Measurements from ENCODE around the gene DTX1. TPM values are rescaled to one million over a fixed set of nuclear protein-coding genes. Genes with fewer than 3 reads are reported as not detected.

Gene DTX1
- total RNA-seq, 4 donors from 2014 or later, result 0.49 to 1.1 (median 0.77) TPM

DNA sequence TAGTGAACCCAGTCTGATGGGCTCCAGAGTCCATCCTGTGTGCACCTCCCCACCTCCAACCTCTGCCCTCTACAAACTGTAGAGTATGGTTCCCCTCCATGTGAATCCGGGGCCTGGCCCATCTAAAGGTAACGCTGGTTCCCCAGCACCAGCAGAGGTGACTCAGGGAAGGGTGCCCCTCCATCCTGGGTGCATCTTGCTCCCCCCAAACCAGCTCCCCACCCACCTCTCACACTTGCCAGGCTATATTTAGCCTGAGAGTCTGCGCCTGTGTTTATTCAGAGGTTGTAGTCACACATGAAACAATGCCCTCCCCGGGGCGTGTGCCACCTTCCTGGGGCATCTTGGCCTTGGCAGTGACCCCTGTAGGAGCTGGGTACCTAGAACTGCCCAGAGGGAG is 52.8 kb downstream of the DTX1 start:
- DNase-seq, result no peak
- H3K4me1 ChIP-seq, result no peaks in the 10 kb centered on the region
- no peaks in the 10 kb centered on the region for H3K9me3 ChIP-seq
- no peak for ATAC-seq
- intact Hi-C loops (cut with DNase I; ENCODE audit: low total_unique reads) (no loop called here), in situ Hi-C loops (cut with MboI; ENCODE audit: low sequenced_read_pairs in 4 of 4) (no loop called here)
- no peak overlapping the region for H3K4me3 ChIP-seq
- no peaks in the 10 kb centered on the region for H3K36me3 ChIP-seq
- H3K27me3 ChIP-seq, result peaks cover 0 to 3% (median 0%) of the 10 kb centered on the region in 3 donors
- no peak overlapping the region for H3K27ac ChIP-seq
- TF ChIP-seq POLR2A (IDR thresholded peaks at IDR 0.05), result no peak
- TF ChIP-seq, protein P1, sequence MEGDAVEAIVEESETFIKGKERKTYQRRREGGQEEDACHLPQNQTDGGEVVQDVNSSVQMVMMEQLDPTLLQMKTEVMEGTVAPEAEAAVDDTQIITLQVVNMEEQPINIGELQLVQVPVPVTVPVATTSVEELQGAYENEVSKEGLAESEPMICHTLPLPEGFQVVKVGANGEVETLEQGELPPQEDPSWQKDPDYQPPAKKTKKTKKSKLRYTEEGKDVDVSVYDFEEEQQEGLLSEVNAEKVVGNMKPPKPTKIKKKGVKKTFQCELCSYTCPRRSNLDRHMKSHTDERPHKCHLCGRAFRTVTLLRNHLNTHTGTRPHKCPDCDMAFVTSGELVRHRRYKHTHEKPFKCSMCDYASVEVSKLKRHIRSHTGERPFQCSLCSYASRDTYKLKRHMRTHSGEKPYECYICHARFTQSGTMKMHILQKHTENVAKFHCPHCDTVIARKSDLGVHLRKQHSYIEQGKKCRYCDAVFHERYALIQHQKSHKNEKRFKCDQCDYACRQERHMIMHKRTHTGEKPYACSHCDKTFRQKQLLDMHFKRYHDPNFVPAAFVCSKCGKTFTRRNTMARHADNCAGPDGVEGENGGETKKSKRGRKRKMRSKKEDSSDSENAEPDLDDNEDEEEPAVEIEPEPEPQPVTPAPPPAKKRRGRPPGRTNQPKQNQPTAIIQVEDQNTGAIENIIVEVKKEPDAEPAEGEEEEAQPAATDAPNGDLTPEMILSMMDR (IDR thresholded peaks at IDR 0.05 in 4 of 5, conservative IDR thresholded peaks at IDR 0.05 in 1 of 5), result no peak

DNA sequence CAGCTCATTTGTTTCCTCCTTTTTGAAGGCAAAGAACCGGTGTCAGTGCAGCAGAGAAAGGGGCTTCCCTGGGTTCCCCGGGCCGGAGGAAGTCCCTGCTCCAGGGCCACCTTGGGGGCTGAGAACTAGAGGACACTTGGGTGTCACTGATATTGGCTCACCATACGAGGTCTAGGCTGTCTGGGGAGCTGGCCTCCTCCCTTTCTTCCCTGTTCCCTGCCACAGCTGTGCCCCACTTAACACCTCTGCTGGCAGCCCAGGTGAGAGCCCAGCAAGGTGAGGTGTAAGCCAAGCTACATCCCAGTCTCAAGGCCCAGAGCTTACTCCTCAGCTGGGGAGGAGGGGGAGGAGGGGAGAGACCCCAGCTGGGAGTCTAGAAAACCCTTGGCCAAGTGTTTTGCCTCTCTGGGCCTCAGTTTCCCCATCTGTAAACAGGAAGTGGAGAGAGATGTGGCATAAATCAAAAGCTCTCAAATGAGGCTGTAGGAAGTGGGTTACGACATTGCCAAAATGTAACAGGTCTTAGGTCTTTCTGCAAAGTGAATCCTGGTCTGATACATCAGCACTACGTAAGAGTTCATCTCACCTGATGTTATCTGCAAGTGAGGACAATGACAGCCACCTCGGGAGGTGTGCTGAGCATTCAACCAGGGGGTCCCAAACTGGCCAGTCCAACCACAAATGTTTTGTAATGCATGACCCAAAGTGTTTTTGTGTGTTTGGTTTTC is 53.5 kb downstream of the DTX1 start:
- Histone ChIP-seq H3K4me3 (no peak overlapping the region), H3K27ac (no peak overlapping the region), H3K9me3 (no peaks in the 10 kb centered on the region), H3K36me3 (no peaks in the 10 kb centered on the region), H3K4me1 (no peaks in the 10 kb centered on the region), H3K27me3 (peaks cover 0 to 3% (median 0%) of the 10 kb centered on the region in 3 donors)
- no peak for ATAC-seq
- intact Hi-C loops (cut with DNase I; ENCODE audit: low total_unique reads), result no loop called here
- in situ Hi-C loops (cut with MboI; ENCODE audit: low sequenced_read_pairs in 4 of 4), result no loop called here
- TF ChIP-seq, protein P1 (IDR thresholded peaks at IDR 0.05 in 4 of 5, conservative IDR thresholded peaks at IDR 0.05 in 1 of 5), result no peak
- no peak for TF ChIP-seq POLR2A (IDR thresholded peaks at IDR 0.05)
- DNase-seq, result no peak

DNA sequence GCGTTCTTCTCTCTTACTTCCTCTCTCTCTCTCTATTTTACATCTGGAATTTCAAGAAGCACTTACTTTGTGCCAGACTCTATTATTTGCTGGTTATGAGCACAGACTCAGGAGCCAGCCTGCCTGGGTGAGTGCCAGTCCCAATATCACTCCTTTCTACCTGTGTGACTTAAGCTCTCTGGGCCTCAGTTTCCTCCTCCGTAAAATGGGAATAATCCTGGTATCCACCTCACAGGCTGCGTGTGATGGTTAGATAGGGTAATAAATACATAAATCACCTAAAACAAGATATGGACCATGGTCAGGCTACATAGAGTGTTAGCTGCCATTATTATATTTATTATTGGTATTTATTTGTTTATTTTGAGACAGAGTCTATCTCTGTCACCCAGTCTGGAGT is 54.7 kb downstream of the DTX1 start:
- in situ Hi-C loops (cut with MboI; ENCODE audit: low sequenced_read_pairs in 4 of 4) (no loop called here), intact Hi-C loops (cut with DNase I; ENCODE audit: low total_unique reads) (no loop called here)
- H3K36me3 ChIP-seq, result no peaks in the 10 kb centered on the region
- ATAC-seq, result no peak
- peaks cover 0 to 3% (median 0%) of the 10 kb centered on the region in 3 donors for H3K27me3 ChIP-seq
- H3K4me3 ChIP-seq, result no peak overlapping the region
- no peaks in the 10 kb centered on the region for H3K4me1 ChIP-seq
- no peaks in the 10 kb centered on the region for H3K9me3 ChIP-seq
- no peak for DNase-seq
- no peak overlapping the region for H3K27ac ChIP-seq
- TF ChIP-seq POLR2A (IDR thresholded peaks at IDR 0.05), result no peak
- TF ChIP-seq, protein P1 (IDR thresholded peaks at IDR 0.05 in 4 of 5, conservative IDR thresholded peaks at IDR 0.05 in 1 of 5), result no peak

DNA sequence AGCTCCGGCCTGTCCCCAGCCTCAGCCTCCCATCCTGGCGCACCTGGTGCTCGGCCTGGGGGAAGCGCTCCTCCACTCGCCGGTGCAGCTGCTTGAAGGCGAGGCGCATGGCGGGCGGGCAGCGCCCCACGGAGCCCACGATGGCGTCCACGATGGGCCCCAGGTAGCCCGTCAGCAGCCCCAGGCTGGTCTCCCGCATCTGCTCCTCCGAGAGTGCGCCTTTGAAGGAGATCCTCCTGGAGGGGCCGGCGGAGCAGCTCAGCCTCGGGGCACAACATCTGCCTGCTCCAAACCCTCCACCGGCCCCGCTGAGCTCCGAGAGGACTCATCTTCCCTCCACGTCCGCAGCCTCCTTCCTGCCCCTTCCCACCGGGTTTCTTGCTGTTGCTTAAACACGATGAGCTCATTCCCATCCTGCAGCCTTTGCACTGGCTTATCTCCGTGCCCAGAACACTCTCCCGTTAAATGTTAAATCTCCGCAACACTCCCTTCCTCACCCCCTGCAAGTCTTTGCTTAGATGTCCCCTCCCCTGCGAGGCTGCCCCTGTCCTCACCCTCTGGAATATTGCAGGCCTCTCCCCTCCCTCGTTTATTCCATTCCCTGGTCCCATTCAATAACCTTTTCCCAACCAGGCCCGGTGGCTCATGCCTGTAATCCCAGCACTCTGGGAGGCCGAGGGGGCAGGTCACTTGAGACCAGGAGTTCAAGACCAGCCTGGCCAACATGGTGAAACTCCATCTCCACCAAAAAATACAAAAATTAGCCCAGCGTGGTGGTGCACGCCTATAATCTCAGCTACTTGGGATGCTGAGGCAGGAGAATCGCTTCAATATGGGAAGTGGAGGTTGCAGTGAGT is 55.7 kb downstream of the DTX1 start:
- TF ChIP-seq, protein P1 (IDR thresholded peaks at IDR 0.05 in 4 of 5, conservative IDR thresholded peaks at IDR 0.05 in 1 of 5), result no peak
- no peak for TF ChIP-seq POLR2A (IDR thresholded peaks at IDR 0.05)
- Histone ChIP-seq H3K27me3 (peaks cover 0 to 3% (median 0%) of the 10 kb centered on the region in 3 donors), H3K4me1 (no peaks in the 10 kb centered on the region), H3K36me3 (no peaks in the 10 kb centered on the region), H3K4me3 (no peak overlapping the region), H3K27ac (no peak overlapping the region), H3K9me3 (no peaks in the 10 kb centered on the region)
- DNase-seq, result no peak
- ATAC-seq, result no peak
- intact Hi-C loops (cut with DNase I; ENCODE audit: low total_unique reads), result no loop called here
- in situ Hi-C loops (cut with MboI; ENCODE audit: low sequenced_read_pairs in 4 of 4), result no loop called here
